Gastroesophageal sphincter (tissue), 3 donors: Measurements from ENCODE around the gene CYFIP1.

Experiments used
- EP300 ChIP-seq: sonication (generic); formaldehyde crosslinking; IDR thresholded peaks from one replicate; pipeline ENCODE4 v1.6.1; 2017; ENCODE audit warnings: antibody characterized with exemption, mild to moderate bottlenecking
- POLR2A ChIP-seq, 2 donors: fragments of 450-650 bp; IDR thresholded peaks; one replicate each; pipeline ENCODE4 v1.6.1; 2017; ENCODE audit warnings: antibody characterized with exemption in 2 of 2, mild to moderate bottlenecking in 2 of 2, moderate library complexity in 1 of 2
- POLR2AphosphoS5 ChIP-seq: sonication (generic); formaldehyde crosslinking; IDR thresholded peaks from one replicate; pipeline ENCODE4 v1.6.1; 2017; ENCODE audit warnings: antibody characterized with exemption
- TF ChIP-seq, protein P1 (sequence below), 4 experiments: fragments of 200-600 bp in 2 of 4; fragments of 450-650 bp in 2 of 4; sonication (generic) in 1 of 4; IDR thresholded peaks; one replicate each; pipeline ENCODE4 v1.5.1; 2017 to 2019; ENCODE audit warnings: antibody characterized with exemption in 4 of 4, mild to moderate bottlenecking in 2 of 4, moderate library complexity in 2 of 4

DNA sequence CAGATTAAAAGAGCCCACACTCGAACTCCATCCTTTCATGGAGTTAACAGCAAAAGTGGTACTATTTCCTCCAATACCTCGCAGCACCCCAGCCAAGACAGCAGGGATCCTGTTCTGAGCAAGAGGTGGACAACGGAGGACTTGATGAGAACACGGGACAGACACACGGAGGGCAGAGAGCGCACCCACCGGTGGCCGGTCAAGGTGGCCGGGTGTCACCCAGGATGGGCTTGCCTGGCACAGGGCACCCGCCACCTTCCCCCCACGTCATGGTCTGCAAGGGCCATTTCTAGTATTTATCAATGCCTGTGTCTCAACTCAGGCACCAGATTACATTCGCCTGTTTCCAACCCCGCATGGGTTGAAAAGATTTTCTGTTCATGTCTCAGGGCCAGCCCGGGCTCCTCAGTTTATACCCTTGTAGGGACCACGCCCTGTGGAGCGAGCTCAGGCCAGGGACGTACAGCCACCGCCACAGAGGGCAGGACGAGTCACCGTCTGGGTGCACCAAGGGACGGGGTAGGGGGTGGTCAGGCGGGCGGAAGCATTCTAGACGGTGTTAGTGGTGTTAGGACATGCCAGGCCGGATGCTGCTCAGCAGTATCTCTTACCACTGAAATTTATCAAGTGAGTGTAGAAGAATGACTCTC is 64.2 kb downstream of the CYFIP1 start:
- TF ChIP-seq, protein P1, sequence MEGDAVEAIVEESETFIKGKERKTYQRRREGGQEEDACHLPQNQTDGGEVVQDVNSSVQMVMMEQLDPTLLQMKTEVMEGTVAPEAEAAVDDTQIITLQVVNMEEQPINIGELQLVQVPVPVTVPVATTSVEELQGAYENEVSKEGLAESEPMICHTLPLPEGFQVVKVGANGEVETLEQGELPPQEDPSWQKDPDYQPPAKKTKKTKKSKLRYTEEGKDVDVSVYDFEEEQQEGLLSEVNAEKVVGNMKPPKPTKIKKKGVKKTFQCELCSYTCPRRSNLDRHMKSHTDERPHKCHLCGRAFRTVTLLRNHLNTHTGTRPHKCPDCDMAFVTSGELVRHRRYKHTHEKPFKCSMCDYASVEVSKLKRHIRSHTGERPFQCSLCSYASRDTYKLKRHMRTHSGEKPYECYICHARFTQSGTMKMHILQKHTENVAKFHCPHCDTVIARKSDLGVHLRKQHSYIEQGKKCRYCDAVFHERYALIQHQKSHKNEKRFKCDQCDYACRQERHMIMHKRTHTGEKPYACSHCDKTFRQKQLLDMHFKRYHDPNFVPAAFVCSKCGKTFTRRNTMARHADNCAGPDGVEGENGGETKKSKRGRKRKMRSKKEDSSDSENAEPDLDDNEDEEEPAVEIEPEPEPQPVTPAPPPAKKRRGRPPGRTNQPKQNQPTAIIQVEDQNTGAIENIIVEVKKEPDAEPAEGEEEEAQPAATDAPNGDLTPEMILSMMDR (IDR thresholded peaks at IDR 0.05) = no peak
- TF ChIP-seq POLR2A (IDR thresholded peaks at IDR 0.05) (no peak), EP300 (no peak), POLR2AphosphoS5 (no peak)
